ENCODE data around the gene CHMP2A.

- peak; percentile 61 for TF ChIP-seq TAF1 (IDR thresholded peaks at IDR 0.05; ENCODE audit: borderline replicate concordance, insufficient read depth, low read length)
- TF ChIP-seq, protein P1, sequence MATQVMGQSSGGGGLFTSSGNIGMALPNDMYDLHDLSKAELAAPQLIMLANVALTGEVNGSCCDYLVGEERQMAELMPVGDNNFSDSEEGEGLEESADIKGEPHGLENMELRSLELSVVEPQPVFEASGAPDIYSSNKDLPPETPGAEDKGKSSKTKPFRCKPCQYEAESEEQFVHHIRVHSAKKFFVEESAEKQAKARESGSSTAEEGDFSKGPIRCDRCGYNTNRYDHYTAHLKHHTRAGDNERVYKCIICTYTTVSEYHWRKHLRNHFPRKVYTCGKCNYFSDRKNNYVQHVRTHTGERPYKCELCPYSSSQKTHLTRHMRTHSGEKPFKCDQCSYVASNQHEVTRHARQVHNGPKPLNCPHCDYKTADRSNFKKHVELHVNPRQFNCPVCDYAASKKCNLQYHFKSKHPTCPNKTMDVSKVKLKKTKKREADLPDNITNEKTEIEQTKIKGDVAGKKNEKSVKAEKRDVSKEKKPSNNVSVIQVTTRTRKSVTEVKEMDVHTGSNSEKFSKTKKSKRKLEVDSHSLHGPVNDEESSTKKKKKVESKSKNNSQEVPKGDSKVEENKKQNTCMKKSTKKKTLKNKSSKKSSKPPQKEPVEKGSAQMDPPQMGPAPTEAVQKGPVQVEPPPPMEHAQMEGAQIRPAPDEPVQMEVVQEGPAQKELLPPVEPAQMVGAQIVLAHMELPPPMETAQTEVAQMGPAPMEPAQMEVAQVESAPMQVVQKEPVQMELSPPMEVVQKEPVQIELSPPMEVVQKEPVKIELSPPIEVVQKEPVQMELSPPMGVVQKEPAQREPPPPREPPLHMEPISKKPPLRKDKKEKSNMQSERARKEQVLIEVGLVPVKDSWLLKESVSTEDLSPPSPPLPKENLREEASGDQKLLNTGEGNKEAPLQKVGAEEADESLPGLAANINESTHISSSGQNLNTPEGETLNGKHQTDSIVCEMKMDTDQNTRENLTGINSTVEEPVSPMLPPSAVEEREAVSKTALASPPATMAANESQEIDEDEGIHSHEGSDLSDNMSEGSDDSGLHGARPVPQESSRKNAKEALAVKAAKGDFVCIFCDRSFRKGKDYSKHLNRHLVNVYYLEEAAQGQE (IDR thresholded peaks at IDR 0.05; ENCODE audit: insufficient read depth in 1 of 2, low read depth in 2 of 2, low read length in 2 of 2), result no peak; a peak in 1 of 4 replicates
These were observed at the start of gene CHMP2A for GRCh38 chr19:58554494-58555368.

Measured in PFSK-1 (cell line).